HG03039 (cell line): Measurements from ENCODE around the gene HIF1A.

Source experiments
- ATAC-seq: cut with Tn5 transposase; IDR thresholded peaks from one replicate; pipeline ENCODE4 v1.9.1; 2021; ENCODE audit warnings: mild to moderate bottlenecking, moderate library complexity; ENCODE audit not compliant: unreplicated experiment

The HIF1A gene

DNA sequence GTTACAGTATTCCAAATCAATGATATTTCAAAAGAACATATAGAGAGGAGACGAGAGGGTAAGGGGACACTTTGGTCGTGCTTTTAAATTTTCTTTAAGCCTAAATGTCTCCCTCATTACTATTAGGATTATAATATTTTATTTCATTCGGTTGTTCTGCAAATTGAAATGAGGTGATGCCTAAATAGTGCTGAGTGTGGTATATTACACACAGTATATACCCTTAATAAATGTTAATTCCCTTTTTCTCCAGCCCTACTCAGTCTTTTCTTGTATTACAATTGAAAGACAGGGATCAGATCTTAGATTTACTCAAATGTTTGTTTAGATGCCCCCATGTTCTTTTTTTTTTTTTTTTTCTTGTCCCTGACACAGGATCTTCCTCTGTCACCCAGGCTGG, 74.6 kb downstream of the HIF1A start:
- no peak for ATAC-seq

DNA sequence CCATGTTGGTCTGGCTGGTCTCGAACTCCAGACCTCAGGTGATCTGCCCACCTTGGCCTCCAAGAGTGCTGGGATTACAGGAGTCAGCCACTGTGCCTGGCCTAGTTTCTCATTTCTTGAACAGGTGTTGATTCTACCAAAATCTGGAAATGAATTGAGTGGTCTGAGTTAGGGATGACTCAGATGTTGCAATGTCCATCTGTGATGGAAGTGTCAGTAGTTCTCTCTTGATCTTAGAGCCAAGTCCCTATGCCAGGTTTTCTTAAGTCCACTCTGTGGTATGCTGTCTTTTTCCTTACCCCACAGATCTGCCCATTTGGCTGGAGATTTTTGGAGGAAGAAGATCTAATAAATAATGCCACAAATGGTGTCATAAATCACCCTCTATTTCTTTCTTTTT, 79.5 kb downstream of the HIF1A start:
- no peak for ATAC-seq

DNA sequence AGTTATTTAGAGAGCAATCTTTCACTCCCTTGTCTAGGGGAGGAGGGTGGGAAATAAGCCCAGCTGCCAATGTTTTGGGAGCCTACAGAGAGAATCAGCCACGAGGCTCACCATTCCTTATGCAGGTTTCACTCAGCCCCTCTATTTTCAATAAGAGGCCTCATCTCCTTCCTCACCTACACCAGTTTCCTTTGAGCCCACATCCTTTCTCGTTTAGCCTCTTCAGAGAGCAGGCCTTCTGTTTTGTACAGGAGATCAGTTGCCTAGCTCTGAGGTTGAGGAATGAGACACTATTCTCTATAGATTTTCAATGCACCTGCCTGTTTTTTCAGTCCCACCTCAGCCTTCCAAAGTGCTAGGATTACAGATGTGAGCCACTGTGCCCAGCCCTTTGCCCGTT, 84.8 kb downstream of the HIF1A start:
- no peak for ATAC-seq

DNA sequence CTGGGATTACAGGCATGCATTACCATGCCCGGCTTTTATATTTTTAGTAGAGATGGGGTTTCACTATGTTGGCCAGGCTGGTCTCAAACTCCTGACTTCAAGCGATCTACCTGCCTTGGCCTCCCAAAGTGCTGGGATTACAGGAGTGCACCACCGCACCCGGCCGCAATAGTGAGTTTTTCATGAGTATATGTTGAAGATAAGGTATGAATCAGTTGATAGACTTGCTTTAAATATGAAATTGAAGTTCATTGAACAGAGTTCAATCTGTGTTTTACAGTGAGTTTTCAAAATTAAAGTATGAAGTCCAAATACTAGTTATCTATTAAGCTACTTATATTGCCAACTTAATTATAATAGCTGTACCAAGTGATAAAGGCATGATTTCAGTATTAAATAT, 102.0 kb downstream of the HIF1A start:
- ATAC-seq, result no peak
